CD4-positive, alpha-beta T cell (primary cell): Measurements from ENCODE around the gene CTTNBP2. TPM values are rescaled to one million over a fixed set of nuclear protein-coding genes. Genes with fewer than 3 reads are reported as not detected.

Source experiments
- ATAC-seq: fragments of 200-7000 bp; cut with Tn5 transposase; one replicate; pipeline ENCODE4 v1.10.0; 2022; ENCODE audit warnings: mild to moderate bottlenecking; ENCODE audit not compliant: poor library complexity
- CTCF ChIA-PET: fragments of 350-600 bp; sonication (Branson Sonifier 250); formaldehyde crosslinking; loops from one replicate; lab custom pipeline; 2021; ENCODE audit warnings: antibody characterized with exemption, inconsistent platforms; lab: Charles Lee
- POLR2A ChIA-PET: fragments of 350-600 bp; sonication (Branson Sonifier 250); formaldehyde crosslinking; loops from one replicate; lab custom pipeline; 2021; ENCODE audit warnings: antibody characterized with exemption, inconsistent platforms; lab: Charles Lee
- DNase-seq, 14 experiments: peaks; one replicate each; pipeline ENCODE4 v3.0.0-alpha.2; 2013 to 2020; ENCODE audit warnings: mixed read lengths in 2 of 14
- H3K27ac ChIP-seq, 2 donors: one replicate each; pipeline versions ENCODE4 v1.5.1 to v1.7.0; 2013; ENCODE audit warnings: low read length in 2 of 2, low read depth in 1 of 2, mild to moderate bottlenecking in 1 of 2
- H3K27me3 ChIP-seq, 2 experiments: 1 replicate in 1 of 2; 2 replicates in 1 of 2; pipeline versions ENCODE4 v1.6.1 to v1.7.0; 2013; ENCODE audit warnings: low read length in 2 of 2, control low read depth in 1 of 2, mild to moderate bottlenecking in 1 of 2, moderate library complexity in 1 of 2; ENCODE audit not compliant: insufficient read depth in 2 of 2, control insufficient read depth in 1 of 2
- H3K36me3 ChIP-seq: one replicate; pipeline ENCODE4 v1.6.1; 2013; ENCODE audit warnings: low read length, control low read depth; ENCODE audit not compliant: insufficient read depth
- H3K4me1 ChIP-seq: one replicate; pipeline ENCODE4 v1.6.1; 2013; ENCODE audit warnings: low read length, control low read depth; ENCODE audit not compliant: insufficient read depth
- H3K4me3 ChIP-seq: one replicate; pipeline ENCODE4 v1.5.1; 2013; ENCODE audit warnings: mild to moderate bottlenecking, low read length, moderate library complexity
- H3K9me3 ChIP-seq, 2 experiments: 1 replicate in 1 of 2; 2 replicates in 1 of 2; pipeline versions ENCODE4 v1.6.1 to v1.7.0; 2013; ENCODE audit warnings: low read length in 2 of 2, mild to moderate bottlenecking in 2 of 2, control low read depth in 1 of 2, moderate library complexity in 1 of 2; ENCODE audit not compliant: control insufficient read depth in 1 of 2, insufficient read depth in 1 of 2
- H3K27ac Mint-ChIP-seq: one replicate; pipeline ENCODE4 v1.8.0; 2020; ENCODE audit warnings: mixed read lengths
- H3K27me3 Mint-ChIP-seq: one replicate; pipeline ENCODE4 v1.8.0; 2021; ENCODE audit warnings: mixed read lengths
- H3K36me3 Mint-ChIP-seq: one replicate; pipeline ENCODE4 v1.8.0; 2021; ENCODE audit warnings: low read depth, mixed read lengths
- H3K4me1 Mint-ChIP-seq: one replicate; pipeline ENCODE4 v1.8.0; 2021; ENCODE audit warnings: low read depth, mixed read lengths
- H3K4me3 Mint-ChIP-seq: one replicate; pipeline ENCODE4 v1.8.0; 2020; ENCODE audit warnings: mild to moderate bottlenecking, mixed read lengths
- H3K9me3 Mint-ChIP-seq: one replicate; pipeline ENCODE4 v1.8.0; 2020; ENCODE audit warnings: mixed read lengths
- intact Hi-C, 2 experiments: fragments of 100-400 bp; cut with DNase I in 1 of 2; cut with micrococcal nuclease in 1 of 2; formaldehyde crosslinking; loops; one replicate each; pipeline versions ENCODE4 v1.15.1 to v1.9.0; 2023 to 2025; cut with DNase I, micrococcal nuclease
- total RNA-seq, 174 experiments: library from RNA in 2 of 174; stranded (reverse) in 2 of 174; gene quantifications; one replicate each; pipeline ENCODE4 v1.2.3 and lab custom pipeline; 2021 to 2026
- TF ChIP-seq, protein P1 (sequence below): fragments of 200-600 bp; IDR thresholded peaks from one replicate; pipeline ENCODE4 v1.8.0; 2022; ENCODE audit warnings: antibody characterized with exemption, mild to moderate bottlenecking

Gene CTTNBP2
- total RNA-seq, 2 experiments from 2014 or later, result not detected

DNA sequence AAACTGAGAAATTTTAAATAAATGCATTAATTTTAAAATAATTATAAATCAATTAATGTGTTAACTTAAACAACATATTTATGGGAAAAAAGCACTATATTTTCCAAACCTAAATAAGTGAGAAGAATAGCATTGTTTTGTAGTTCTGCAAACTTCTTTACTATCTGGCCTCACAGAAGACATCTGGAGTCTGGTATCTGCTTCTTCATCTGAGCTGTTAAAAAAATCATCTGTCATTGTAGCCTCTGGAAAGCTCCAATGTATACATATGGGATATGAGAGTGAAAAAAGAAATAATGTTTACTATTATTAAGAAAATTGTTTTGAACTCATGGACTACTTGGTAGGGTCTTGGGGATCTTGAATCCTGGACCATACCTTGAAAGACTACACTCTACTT is 32.2 kb downstream of the CTTNBP2 start:
- Histone ChIP-seq H3K9me3 (no peaks in the 10 kb centered on the region), H3K4me3 (no peak overlapping the region), H3K27me3 (no peaks in the 10 kb centered on the region), H3K4me1 (no peaks in the 10 kb centered on the region), H3K27ac (no peak overlapping the region), H3K36me3 (no peaks in the 10 kb centered on the region)
- ATAC-seq (no peak), DNase-seq (no peak)
- ChIA-PET POLR2A (no interaction called here), CTCF (no interaction called here)
- H3K36me3 Mint-ChIP-seq, result no peaks in the 10 kb centered on the region
- H3K27me3 Mint-ChIP-seq, result peaks cover 6% of the 10 kb centered on the region
- no peaks in the 10 kb centered on the region for H3K4me1 Mint-ChIP-seq
- no peak overlapping the region for H3K27ac Mint-ChIP-seq
- H3K4me3 Mint-ChIP-seq, result no peak overlapping the region
- intact Hi-C loops, result no loop called here
- peaks cover 3% of the 10 kb centered on the region for H3K9me3 Mint-ChIP-seq
- TF ChIP-seq, protein P1, sequence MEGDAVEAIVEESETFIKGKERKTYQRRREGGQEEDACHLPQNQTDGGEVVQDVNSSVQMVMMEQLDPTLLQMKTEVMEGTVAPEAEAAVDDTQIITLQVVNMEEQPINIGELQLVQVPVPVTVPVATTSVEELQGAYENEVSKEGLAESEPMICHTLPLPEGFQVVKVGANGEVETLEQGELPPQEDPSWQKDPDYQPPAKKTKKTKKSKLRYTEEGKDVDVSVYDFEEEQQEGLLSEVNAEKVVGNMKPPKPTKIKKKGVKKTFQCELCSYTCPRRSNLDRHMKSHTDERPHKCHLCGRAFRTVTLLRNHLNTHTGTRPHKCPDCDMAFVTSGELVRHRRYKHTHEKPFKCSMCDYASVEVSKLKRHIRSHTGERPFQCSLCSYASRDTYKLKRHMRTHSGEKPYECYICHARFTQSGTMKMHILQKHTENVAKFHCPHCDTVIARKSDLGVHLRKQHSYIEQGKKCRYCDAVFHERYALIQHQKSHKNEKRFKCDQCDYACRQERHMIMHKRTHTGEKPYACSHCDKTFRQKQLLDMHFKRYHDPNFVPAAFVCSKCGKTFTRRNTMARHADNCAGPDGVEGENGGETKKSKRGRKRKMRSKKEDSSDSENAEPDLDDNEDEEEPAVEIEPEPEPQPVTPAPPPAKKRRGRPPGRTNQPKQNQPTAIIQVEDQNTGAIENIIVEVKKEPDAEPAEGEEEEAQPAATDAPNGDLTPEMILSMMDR, result no peak

DNA sequence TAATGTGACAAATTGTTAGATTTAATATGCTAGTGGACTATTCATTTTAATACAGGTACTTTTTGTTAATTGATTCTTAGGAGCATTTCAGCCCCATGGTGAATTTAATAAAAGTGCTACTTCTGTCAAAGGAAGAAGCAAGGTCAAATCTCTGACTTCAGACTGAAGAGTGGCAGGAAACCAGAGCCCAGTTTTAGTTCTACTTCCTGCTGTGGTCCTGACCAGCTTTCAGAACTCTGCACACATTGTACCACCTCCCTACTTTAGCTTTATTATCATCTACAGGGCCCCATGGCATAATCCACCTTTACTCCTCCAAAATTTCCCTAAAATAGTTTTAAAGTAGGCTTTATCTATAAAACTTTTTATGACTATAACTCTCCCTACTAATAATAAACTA is 33.7 kb downstream of the CTTNBP2 start:
- H3K4me3 Mint-ChIP-seq, result no peak overlapping the region
- Histone ChIP-seq H3K9me3 (no peaks in the 10 kb centered on the region), H3K4me1 (no peaks in the 10 kb centered on the region), H3K27ac (no peak overlapping the region), H3K36me3 (no peaks in the 10 kb centered on the region), H3K27me3 (no peaks in the 10 kb centered on the region), H3K4me3 (no peak overlapping the region)
- TF ChIP-seq, protein P1, result no peak
- DNase-seq (no peak), ATAC-seq (no peak)
- H3K27me3 Mint-ChIP-seq, result peaks cover 6% of the 10 kb centered on the region
- H3K4me1 Mint-ChIP-seq, result no peaks in the 10 kb centered on the region
- H3K27ac Mint-ChIP-seq, result no peak overlapping the region
- CTCF ChIA-PET, result interaction anchor here (1.3 kb wide), 1 partner anchor 9 kb away, joined by 3 read pairs; no protein-coding TSS in a partner anchor
- H3K9me3 Mint-ChIP-seq, result peaks cover 3% of the 10 kb centered on the region
- H3K36me3 Mint-ChIP-seq, result no peaks in the 10 kb centered on the region
- intact Hi-C loops, result no loop called here
- POLR2A ChIA-PET, result no interaction called here

DNA sequence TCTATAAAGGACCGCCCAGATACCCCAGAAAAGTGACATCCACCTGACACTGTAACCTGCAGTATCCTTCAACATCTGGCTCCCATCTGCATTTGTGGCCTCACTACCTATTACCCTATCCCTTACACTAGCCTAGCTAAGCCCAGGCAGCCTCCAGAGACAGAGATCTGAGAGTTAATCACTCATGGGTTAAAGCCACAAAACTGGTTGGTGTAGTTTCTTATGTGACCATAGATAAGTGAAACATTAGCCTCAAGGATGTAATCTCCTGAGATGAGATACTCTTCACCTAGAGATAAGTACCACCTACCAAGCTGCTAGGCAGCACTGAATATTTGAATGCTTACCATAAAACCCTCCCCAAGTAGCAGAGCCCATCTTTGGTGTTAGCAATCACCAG is 35.4 kb downstream of the CTTNBP2 start:
- Mint-ChIP-seq H3K27me3 (peaks cover 11% of the 10 kb centered on the region), H3K27ac (no peak overlapping the region), H3K4me3 (no peak overlapping the region), H3K9me3 (peaks cover 3% of the 10 kb centered on the region), H3K36me3 (no peaks in the 10 kb centered on the region), H3K4me1 (no peaks in the 10 kb centered on the region)
- no peaks in the 10 kb centered on the region for H3K36me3 ChIP-seq
- ATAC-seq (no peak), DNase-seq (no peak)
- H3K27ac ChIP-seq, result no peak overlapping the region
- H3K27me3 ChIP-seq, result no peaks in the 10 kb centered on the region
- TF ChIP-seq, protein P1, result no peak
- intact Hi-C loops, result no loop called here
- H3K4me3 ChIP-seq, result no peak overlapping the region
- H3K9me3 ChIP-seq, result no peaks in the 10 kb centered on the region
- no peaks in the 10 kb centered on the region for H3K4me1 ChIP-seq
- CTCF ChIA-PET, result no interaction called here
- POLR2A ChIA-PET, result no interaction called here
